ENCODE results near the gene REC8. TPM values are rescaled to one million over a fixed set of nuclear protein-coding genes. Genes with fewer than 3 reads are reported as not detected.
A peak's percentile ranks its signal among the peaks of the same experiment; 100 is the strongest.

The REC8 gene
- total and polyA plus RNA-seq, 2 of the 13 experiments (the other 11 are each of a cell fraction or from before 2014, with no cell fraction given) = 3.4 to 14.7 TPM

GRCh38 chr14:24165785-24166184, 6.1 kb upstream of the REC8 start:
- H3K36me3 ChIP-seq (replicated peaks in 1 of 2; ENCODE audit: control insufficient read depth in 1 of 2, insufficient read depth in 2 of 2, low read length in 2 of 2) = peaks cover 30 to 40% of the 10 kb centered on the region in 2 experiments; a peak in 4 of 5 replicates
- ChIA-PET CTCF (ENCODE audit: low intra/inter-chr PET ratio, low total read pairs) (no interaction called here), POLR2A (interaction anchor here (1.1 to 2.0 kb wide), 4 partner anchors 11 to 30 kb away, joined by 3 to 10 read pairs (median 4); partner anchors contain the start of genes EMC9, PSME1 and PSME2)
- in situ Hi-C loops (cut with HindIII; ENCODE audit: extremely low pct_ligation_motif_present, low pct_unique_long_range_greater_than_20kb) = no loop called here
- H3K4me3 ChIP-seq (replicated peaks in 1 of 3; ENCODE audit: insufficient read depth in 1 of 3, low read depth in 2 of 3, low read length in 3 of 3) = no peak overlapping the region
- H3K27ac ChIP-seq (ENCODE audit: extremely low read length, insufficient read depth, low read length) = no peak overlapping the region
- intact Hi-C loops (cut with micrococcal nuclease; ENCODE audit: unreplicated experiment) = no loop called here
- FAIRE-seq = no peak
- no peak overlapping the region for H2AFZ ChIP-seq (ENCODE audit: low read length)
- no TSS peak for BruUV-seq (replicated peaks)
- H3K27me3 ChIP-seq (ENCODE audit: control insufficient read depth in 1 of 2, insufficient read depth in 2 of 2, low read length in 2 of 2) = no peaks in the 10 kb centered on the region; a peak in 1 of 5 replicates
- no peaks in the 10 kb centered on the region for H4K20me1 ChIP-seq (ENCODE audit: insufficient read depth, low read length)
- peaks cover 5% of the 10 kb centered on the region for H3K79me2 ChIP-seq (ENCODE audit: insufficient read depth, low read length)
- 92% methylated on average over 5 of the region's 5 CpGs for WGBS (ENCODE audit: low lambda C conversion rate)
- H3K4me2 ChIP-seq (ENCODE audit: low read depth, low read length) = no peak overlapping the region
- no peaks in the 10 kb centered on the region for H3K9me3 ChIP-seq (ENCODE audit: low read length)
- peaks cover 17% of the 10 kb centered on the region for H3K4me1 ChIP-seq (ENCODE audit: insufficient read depth, low read length)
- no peak overlapping the region for H3K9ac ChIP-seq (ENCODE audit: insufficient read depth, low read depth, low read length)
- no peak for DNase-seq (ENCODE audit: low spot score)
- ATAC-seq = no peak
- no peak for TF ChIP-seq MIER2 (CRISPR knock-in tag; IDR thresholded peaks at IDR 0.05)
- TF ChIP-seq ZNF572 (CRISPR knock-in tag; IDR thresholded peaks at IDR 0.05) = 0 out of 2 replicates have a peak, but pooled peaks have one; percentile 30
- 0 out of 2 replicates have a peak, but pooled peaks have one; percentile 24 for TF ChIP-seq ZNF563 (CRISPR knock-in tag; IDR thresholded peaks at IDR 0.05)
- TF ChIP-seq SOX13 (IDR thresholded peaks at IDR 0.05) = no peak
- no peak for TF ChIP-seq SOX13 (CRISPR knock-in tag; conservative IDR thresholded peaks at IDR 0.05 in 1 of 2, IDR thresholded peaks at IDR 0.05 in 1 of 2)

GRCh38 chr14:24167469-24168114, 4.3 kb upstream of the REC8 start:
- FAIRE-seq = no peak
- no peak overlapping the region for H3K27ac ChIP-seq (ENCODE audit: extremely low read length, insufficient read depth, low read length)

More at GRCh38 chr14:24167469-24168114, 4.3 kb upstream of the REC8 start:
- intact Hi-C loops (cut with micrococcal nuclease; ENCODE audit: unreplicated experiment) (no loop called here), in situ Hi-C loops (cut with HindIII; ENCODE audit: extremely low pct_ligation_motif_present, low pct_unique_long_range_greater_than_20kb) (no loop called here)
- ATAC-seq (no peak), DNase-seq (ENCODE audit: low spot score) (no peak)
- Histone ChIP-seq H3K79me2 (ENCODE audit: insufficient read depth, low read length) (no peaks in the 10 kb centered on the region), H4K20me1 (ENCODE audit: insufficient read depth, low read length) (no peaks in the 10 kb centered on the region), H3K9ac (ENCODE audit: insufficient read depth, low read depth, low read length) (no peak overlapping the region), H3K4me3 (replicated peaks in 1 of 3; ENCODE audit: insufficient read depth in 1 of 3, low read depth in 2 of 3, low read length in 3 of 3) (no peak overlapping the region), H3K27me3 (ENCODE audit: control insufficient read depth in 1 of 2, insufficient read depth in 2 of 2, low read length in 2 of 2) (no peaks in the 10 kb centered on the region), H3K4me1 (ENCODE audit: insufficient read depth, low read length) (no peaks in the 10 kb centered on the region), H3K36me3 (replicated peaks in 1 of 2; ENCODE audit: control insufficient read depth in 1 of 2, insufficient read depth in 2 of 2, low read length in 2 of 2) (peaks cover 30 to 40% of the 10 kb centered on the region in 2 experiments; a peak in 4 of 5 replicates), H3K9me3 (ENCODE audit: low read length) (no peaks in the 10 kb centered on the region), H3K4me2 (ENCODE audit: low read depth, low read length) (no peak overlapping the region), H2AFZ (ENCODE audit: low read length) (no peak overlapping the region)
- ChIA-PET POLR2A (interaction anchor here (0.8 to 1.1 kb wide), 3 partner anchors 14 to 30 kb away, joined by 3 read pairs; partner anchors contain the start of gene PSME2), CTCF (ENCODE audit: low intra/inter-chr PET ratio, low total read pairs) (no interaction called here)
- TF ChIP-seq CEBPB (IDR thresholded peaks at IDR 0.05; ENCODE audit: borderline replicate concordance, low read depth, low read length) (peak; percentile 88), RBM22 (optimal IDR thresholded peaks at IDR 0.05; ENCODE audit: low read length) (peak; percentile 35), ZNF770 (CRISPR knock-in tag; IDR thresholded peaks at IDR 0.05) (0 out of 2 replicates have a peak, but pooled peaks have one; percentile 12), RNF2 (conservative IDR thresholded peaks at IDR 0.05; ENCODE audit: low read depth) (no peak), PAF1 (CRISPR knock-in tag; IDR thresholded peaks at IDR 0.05) (0 out of 2 replicates have a peak, but pooled peaks have one; percentile 64), ZNF441 (CRISPR knock-in tag; IDR thresholded peaks at IDR 0.05; ENCODE audit: borderline replicate concordance) (0 out of 2 replicates have a peak, but pooled peaks have one; percentile 31), CEBPG (CRISPR knock-in tag; IDR thresholded peaks at IDR 0.05) (peak; percentile 69), MTA3 (CRISPR knock-in tag; IDR thresholded peaks at IDR 0.05) (no peak), ATF4 (CRISPR knock-in tag; IDR thresholded peaks at IDR 0.05) (peak in 1 of 2 experiments; percentile 94; a peak in 2 of 4 replicates)
- no TSS peak for BruUV-seq (replicated peaks)
- whole genome bisulfite sequencing (ENCODE audit: low lambda C conversion rate) = 93% methylated on average over 3 of the region's 3 CpGs

Measured in HepG2 (cell line).